ENCODE measurements around the gene RPS25.
"Not testable (repeated sequence)": the region's sequence is repeated elsewhere in the genome, so short reads cannot be mapped to it uniquely, and the experiment has no call there.

RPS25 gene

DNA sequence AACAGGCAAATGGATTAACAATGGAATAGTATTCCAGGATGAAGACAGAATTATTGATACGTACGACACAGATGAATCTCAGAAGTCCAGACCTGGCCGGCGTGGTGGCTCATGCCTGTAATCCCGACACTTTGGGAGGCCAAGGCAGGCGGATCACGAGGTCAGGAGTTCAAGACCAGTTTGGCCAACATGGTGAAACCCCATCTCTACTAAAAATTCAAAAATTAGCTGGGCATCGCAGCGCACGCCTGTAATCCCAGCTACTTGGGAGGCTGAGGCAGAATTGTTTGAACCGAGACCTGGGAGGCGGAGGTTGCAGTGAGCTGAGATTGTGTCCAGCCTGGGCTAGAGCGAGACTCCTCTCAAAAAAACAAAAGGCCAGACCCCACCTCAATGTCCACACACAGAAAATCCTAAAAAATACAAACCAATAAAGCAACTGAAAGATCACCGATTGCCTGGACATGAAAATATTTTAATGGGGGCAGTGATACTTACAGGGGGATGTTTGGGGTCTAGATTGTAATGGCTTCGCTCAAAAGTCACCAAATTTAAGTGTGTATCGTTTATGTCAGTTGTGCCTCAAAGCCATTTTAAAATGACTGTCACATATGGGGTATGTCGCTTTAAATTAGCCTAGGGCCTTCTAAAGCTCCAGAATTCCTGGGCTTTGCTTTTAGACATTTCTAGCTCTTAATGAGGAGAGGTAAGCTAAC, 3.8 kb downstream of the RPS25 start:
- DNase-seq: no peak

DNA sequence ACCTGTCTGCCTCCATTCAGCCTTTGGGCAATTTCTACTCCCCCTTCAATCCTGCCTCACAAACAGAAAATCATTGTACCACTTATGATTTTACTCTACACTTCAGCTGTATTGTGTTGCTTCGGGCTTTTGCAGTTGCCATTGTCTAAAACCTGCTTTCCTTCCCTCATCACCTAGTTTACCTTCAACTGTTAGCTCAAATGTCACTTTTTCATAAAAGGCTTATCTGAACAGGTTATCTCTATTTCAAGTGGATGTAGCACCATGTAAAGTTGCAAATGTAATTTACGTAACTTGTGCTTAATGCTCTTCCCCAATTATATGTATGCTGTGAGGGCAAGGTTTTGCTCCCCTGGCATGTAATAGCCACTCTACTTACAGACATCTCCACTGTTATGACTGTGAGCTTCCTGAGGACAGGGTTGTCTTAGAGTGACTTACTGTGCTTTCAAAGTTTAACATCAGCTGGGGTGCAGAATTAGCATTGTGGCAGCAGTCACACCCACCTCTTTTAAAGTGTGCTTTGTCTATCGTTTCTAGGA, 5.4 kb downstream of the RPS25 start:
- no peak for DNase-seq

- DNase-seq: no peak
Measured at GRCh38 chr11:119011476-119012053, 6.6 kb downstream of the RPS25 start.

DNA sequence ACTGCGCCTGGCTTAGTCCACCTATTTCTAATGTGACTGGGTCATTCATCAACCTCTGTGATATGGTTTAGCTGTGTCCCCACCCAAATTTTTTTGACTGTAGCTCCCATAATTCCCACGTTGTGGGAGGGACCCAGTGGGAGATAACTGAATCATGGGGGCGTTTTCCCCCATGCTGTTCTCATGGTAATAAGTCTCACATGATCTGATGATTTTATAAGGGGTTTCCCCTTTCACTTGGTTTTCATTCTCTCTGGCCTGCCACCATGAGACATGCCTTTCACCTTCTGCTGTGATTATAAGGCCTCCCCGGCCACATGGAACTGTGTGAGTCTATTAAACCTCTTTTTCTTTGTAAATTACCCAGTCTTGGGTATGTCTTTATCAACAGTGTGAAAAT, 11.5 kb downstream of the RPS25 start:
- DNase-seq: no peak

- DNase-seq: no peak
Measured at GRCh38 chr11:119000906-119001305, 17.2 kb downstream of the RPS25 start.

GRCh38 chr11:118998822-118999221, 19.3 kb downstream of the RPS25 start:
- no peak for DNase-seq

DNA sequence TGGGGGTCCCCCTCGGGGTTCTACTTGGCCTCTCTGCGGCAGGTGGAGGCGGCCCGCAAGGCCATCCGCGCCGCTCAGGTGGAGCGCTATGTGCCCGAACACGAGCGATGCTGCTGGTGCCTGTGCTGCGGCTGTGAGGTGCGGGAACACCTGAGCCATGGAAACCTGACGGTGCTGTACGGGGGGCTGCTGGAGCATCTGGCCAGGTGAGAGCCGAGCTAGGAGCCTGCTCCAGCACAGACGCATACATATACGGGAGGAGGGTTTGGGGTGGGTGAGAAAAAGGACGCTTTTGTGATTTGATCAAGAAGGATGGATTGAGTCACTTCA, 19.8 kb downstream of the RPS25 start:
- DNase-seq: no peak

GRCh38 chr11:118997627-118998387, 20.3 kb downstream of the RPS25 start, which contains the start of gene CENATAC:
CENATAC (plus strand) TSS chr11:118998138; CDS start chr11:118998198, 60 bp downstream.
- DNase-seq: peak; percentile 96 to 97

DNA sequence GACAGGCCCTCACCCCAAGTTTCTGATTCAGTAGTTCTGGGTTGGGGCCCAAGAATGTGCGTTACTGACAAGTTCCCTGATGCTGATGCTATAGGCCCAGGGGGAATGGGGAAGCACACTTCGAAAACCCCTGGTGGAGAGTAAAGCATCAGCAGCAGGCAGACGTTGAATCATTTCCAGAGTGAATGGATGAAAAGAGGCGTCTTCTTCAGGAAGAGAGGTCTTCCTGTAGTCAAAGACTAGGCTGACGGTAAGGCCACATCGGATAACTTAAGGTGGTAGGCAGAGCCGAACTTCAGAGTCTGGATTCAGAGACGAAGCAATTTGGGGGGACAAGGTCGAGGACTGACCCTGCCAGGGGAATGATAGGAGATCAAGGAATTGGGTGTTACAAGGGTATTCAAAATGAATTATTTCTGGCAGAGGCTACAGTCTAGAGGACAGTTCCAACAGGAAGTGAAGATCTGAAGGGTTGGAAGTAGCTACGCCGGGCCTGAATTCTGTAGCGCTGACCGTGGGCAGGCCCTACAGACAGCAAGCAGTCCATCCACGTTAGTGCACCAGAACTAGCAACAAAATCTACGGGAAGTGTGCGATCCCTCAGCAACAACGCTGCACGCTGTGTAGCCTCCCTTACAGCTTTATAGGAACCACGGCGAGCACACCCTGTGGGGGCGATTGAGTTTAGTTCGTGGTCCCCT, 21.1 kb downstream of the RPS25 start:
- peak; percentile 56 to 57 for DNase-seq

- DNase-seq: not testable (repeated sequence)
Measured at GRCh38 chr11:118991486-118992038, 26.6 kb downstream of the RPS25 start.

DNA sequence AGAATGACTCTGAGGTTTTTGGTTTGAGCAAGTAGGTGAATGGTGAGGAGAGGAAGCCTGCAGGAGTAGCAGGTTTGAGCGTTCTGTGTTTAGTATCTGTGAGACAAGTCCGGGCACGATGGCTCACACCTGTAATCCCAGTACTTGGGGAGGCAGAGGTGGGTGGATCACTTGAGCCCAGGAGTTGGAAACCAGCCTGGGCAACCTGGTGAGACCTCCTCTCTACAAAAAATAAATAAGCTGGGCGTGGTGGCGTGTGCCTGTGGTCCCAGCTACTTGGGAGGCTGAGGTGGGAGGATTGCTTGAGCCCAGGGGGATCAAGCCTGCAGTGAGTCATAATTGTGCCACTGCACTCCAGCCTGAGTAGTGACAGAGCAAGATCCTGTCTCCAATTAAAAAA, 29.9 kb downstream of the RPS25 start:
- no peak for DNase-seq

DNA sequence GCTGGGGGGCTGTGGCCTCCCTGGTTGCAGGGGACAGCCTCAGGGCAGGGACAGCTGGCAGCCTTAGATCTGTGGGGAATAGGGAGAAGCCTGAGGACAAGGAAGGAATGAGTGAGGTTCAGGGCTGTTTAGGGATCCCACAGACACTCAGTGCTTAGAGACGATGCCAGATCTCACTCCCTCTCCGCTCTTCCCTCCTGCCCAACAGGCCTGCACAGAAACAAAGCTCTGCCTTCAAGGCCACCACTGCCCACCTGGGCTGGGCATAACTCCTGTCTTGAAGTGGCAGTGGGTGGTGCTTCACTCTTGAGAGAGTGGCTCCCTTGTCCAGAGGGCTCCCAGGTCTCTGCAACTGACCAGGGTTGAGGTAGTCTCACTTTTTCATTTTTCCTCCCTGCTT, 33.3 kb downstream of the RPS25 start:
- DNase-seq: no peak

DNA sequence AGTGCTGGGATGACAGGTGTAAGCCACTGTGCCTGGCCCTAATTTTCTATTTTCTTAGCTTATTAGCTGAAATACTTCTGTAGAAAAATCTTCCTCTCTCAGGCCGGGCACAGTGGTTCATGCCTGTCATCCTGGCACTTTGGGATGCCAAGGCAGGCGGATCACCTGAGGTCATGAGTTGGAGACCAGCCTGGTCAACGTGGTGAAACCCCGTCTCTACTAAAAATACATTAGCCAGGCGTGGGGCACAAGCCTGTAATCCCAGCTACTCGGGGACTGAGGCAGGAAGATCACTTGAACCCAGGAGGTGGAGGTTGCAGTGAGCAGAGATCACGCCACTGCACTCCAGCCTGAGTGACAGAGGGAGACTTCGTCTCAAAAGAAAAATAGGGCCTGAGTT, 33.8 kb downstream of the RPS25 start:
- not testable (repeated sequence) for DNase-seq

DNA sequence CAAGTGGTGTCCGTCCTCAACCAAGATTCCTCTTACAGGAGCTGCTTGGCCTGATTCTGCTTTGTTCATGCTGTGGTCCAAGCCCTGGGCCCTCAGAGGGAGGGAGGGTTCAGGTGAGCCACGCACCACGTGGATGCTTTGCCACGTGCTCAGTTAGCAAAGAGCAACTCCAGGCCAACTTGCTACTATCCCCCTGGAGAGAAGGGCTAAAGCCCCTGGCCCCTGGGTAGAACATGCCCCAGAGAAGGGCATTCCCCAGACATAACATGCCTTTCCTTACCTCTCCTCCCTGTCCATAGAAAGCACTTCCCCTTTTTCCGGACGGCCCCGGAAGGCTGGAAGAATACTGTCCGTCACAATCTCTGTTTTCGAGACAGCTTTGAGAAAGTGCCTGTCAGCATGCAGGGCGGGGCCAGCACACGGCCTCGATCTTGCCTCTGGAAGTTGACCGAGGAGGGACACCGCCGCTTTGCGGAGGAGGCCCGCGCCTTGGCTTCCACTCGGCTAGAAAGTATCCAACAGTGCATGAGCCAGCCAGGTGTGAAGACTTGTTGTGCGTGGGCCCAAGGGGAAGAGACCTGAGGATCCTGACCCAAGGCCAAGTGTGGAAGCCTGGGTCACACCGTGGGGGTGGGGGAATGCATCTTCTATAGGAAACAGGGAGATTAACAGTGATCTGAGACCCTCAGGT, 37.8 kb downstream of the RPS25 start:
- peak; percentile 58 to 62 for DNase-seq

- DNase-seq: no peak
Measured at GRCh38 chr11:118979434-118979833, 38.7 kb downstream of the RPS25 start.

GRCh38 chr11:118975771-118976709, 42.1 kb downstream of the RPS25 start:
- no peak for DNase-seq

GRCh38 chr11:118973985-118974384, 44.2 kb downstream of the RPS25 start:
- DNase-seq: no peak

DNA sequence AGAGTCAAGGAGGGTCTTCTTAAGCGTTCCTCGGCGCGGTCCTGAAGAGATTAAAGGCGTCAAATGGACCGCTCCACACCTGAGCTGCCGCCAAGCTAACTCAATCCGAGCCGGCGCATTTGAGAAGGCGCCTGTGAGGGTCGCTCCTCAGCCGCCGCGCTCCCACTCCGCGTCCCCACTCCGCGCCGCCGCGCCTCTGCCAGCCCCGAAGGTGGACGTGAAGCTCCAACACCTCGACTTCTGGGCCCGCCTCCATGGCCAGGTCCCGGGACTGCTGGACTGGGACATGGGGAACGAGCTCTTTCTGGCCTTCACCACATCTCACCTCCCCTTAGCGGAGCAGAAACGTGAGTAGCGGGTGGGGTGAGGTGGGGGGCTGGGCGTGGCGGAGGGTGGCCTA, 46.5 kb downstream of the RPS25 start, which contains the start of gene FOXR1:
TSS of gene FOXR1 (plus strand) at position 116 of the 400 bp plus-strand sequence. CDS start at position 287, 171 bp downstream.
- no peak for DNase-seq

- DNase-seq: not testable (repeated sequence)
Measured at GRCh38 chr11:118969508-118969907, 48.6 kb downstream of the RPS25 start.
